ENCODE results near the gene TENT4B. TPM values are rescaled to one million over a fixed set of nuclear protein-coding genes. Genes with fewer than 3 reads are reported as not detected.

Gene TENT4B
- total RNA-seq, 1 experiment from 2014 or later: 13.0 TPM

DNA sequence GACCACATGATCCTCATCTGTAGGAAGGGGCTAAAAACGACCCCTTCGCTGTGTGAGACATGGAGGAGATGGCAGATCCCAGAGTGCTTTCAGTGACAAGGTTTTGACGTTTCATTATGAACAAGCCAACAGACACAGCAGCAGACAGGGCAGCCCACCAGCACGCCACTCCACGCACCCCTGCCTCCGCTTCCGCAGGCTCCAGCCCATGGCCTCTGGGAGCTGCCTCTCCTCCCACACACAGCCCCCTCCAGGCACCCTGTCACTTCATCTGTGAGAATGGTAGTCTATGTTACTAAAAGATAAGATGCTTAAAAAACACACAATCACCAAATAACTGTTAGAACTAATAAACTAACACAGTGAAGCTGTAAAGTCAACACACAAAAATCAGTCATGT, 101.0 kb downstream of the TENT4B start:
- Histone ChIP-seq H3K18ac (ENCODE audit: insufficient read length, low read depth, low read length) (no peak overlapping the region), H2BK15ac (ENCODE audit: low read depth, low read length) (no peak overlapping the region), H3K23ac (ENCODE audit: insufficient read length, low read depth, low read length) (no peak overlapping the region), H3K27ac (ENCODE audit: insufficient read length, low read depth, low read length) (no peak overlapping the region), H3K9ac (ENCODE audit: extremely low read depth, insufficient read length, low read length) (no peak overlapping the region), H3K56ac (ENCODE audit: insufficient read length, low read depth, low read length) (no peak overlapping the region), H4K20me1 (ENCODE audit: control insufficient read depth, insufficient read depth, insufficient read length) (no peaks in the 10 kb centered on the region), H3K4me1 (ENCODE audit: insufficient read depth, low read length) (no peaks in the 10 kb centered on the region; the same call in 1 of the 2 replicates), H3K79me1 (ENCODE audit: insufficient read depth, low read depth, low read length, poor library complexity, severe bottlenecking) (no peaks in the 10 kb centered on the region), H3K23me2 (ENCODE audit: insufficient read length, low read depth, low read length, poor library complexity, severe bottlenecking) (no peaks in the 10 kb centered on the region), H2BK5ac (ENCODE audit: insufficient read length, low read length) (no peak overlapping the region), H3K27me3 (ENCODE audit: insufficient read depth, low read length) (no peaks in the 10 kb centered on the region), H3K9me3 (ENCODE audit: control insufficient read depth, low read depth, low read length) (no peaks in the 10 kb centered on the region), H3K79me2 (ENCODE audit: insufficient read depth, low read length) (no peaks in the 10 kb centered on the region), H4K8ac (replicated peaks; ENCODE audit: insufficient read length, low read depth, low read length) (no peak overlapping the region), H2BK120ac (ENCODE audit: low read depth, low read length, poor library complexity, severe bottlenecking) (no peak overlapping the region), H3K4ac (ENCODE audit: low read depth, low read length) (no peak overlapping the region), H4K5ac (ENCODE audit: insufficient read length, low read depth, low read length) (no peak overlapping the region), H2AFZ (ENCODE audit: low read length) (no peak overlapping the region), H2BK12ac (ENCODE audit: insufficient read length, low read depth, low read length) (no peak overlapping the region), H3K4me2 (ENCODE audit: insufficient read depth, insufficient read length, low read length) (no peak overlapping the region), H4K91ac (ENCODE audit: insufficient read length, low read depth, low read length) (no peak overlapping the region), H2AK5ac (ENCODE audit: insufficient read length, low read length) (no peak overlapping the region), H3K14ac (ENCODE audit: insufficient read depth, low read length) (no peak overlapping the region), H3T11ph (ENCODE audit: low read length) (no peak overlapping the region), H2BK20ac (ENCODE audit: low read depth, low read length, poor library complexity, severe bottlenecking) (no peak overlapping the region)
- Mint-ChIP-seq H3K9me3 (no peaks in the 10 kb centered on the region), H3K4me3 (no peak overlapping the region), H3K27me3 (ENCODE audit: low read depth) (no peaks in the 10 kb centered on the region; the same call in 1 of the 2 replicates), H3K36me3 (ENCODE audit: insufficient read depth in 1 of 3, low read depth in 3 of 3) (no peaks in the 10 kb centered on the region), H3K27ac (0 out of 7 replicates have a peak overlapping the region, but pooled peaks of 1 of the 3 experiments have one; percentile 43), H3K4me1 (peaks cover 12 to 20% of the 10 kb centered on the region in 2 experiments)
- DNase-seq: no peak
- no peak for TF ChIP-seq CTCF (conservative IDR thresholded peaks at IDR 0.05)
- no CpG with 5 or more reads among the region's 7 CpGs for WGBS (ENCODE audit: extremely low coverage, insufficient read length, low lambda C conversion rate)
